ENCODE data around the gene ZMYND19.

GRCh38 chr9:137550231-137550621 lies 40.1 kb downstream of the ZMYND19 start, which contains the start of gene PNPLA7:
- TF ChIP-seq POLR2A (IDR thresholded peaks at IDR 0.05; ENCODE audit: low read length): no peak
- no peak for TF ChIP-seq GATA1 (IDR thresholded peaks at IDR 0.05; ENCODE audit: low read depth, low read length)
